ENCODE data around the gene DPYSL4.

DPYSL4 gene

GRCh38 chr10:132164761-132165278 is 21.9 kb upstream of the DPYSL4 start:
- DNase-seq: no peak

- DNase-seq: no peak
Measured at GRCh38 chr10:132165416-132165980, 21.2 kb upstream of the DPYSL4 start.

GRCh38 chr10:132166216-132166950 is 20.4 kb upstream of the DPYSL4 start:
- no peak for DNase-seq

- no peak for DNase-seq
Measured at GRCh38 chr10:132167041-132167674, 19.6 kb upstream of the DPYSL4 start.

DNA sequence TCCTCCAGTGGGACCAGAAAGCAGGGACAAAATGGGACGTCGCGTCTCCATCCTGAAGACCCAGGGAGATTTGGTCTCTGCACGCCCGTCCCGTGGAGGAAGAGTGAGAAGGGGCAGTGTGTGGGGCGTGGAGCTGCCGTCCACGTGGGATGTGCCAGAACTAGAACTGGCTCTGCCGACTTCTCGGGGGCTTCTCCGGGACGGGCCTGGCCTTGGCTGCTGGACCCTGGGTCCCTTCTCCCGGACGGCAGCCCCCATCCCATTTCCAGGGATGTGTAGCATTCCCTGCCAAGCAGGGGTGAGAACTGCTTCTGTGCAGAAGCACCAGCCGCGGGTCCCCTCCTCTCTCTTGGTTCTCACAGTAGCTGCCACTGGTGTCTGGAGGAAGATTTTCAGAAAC is 18.8 kb upstream of the DPYSL4 start:
- DNase-seq: no peak

DNA sequence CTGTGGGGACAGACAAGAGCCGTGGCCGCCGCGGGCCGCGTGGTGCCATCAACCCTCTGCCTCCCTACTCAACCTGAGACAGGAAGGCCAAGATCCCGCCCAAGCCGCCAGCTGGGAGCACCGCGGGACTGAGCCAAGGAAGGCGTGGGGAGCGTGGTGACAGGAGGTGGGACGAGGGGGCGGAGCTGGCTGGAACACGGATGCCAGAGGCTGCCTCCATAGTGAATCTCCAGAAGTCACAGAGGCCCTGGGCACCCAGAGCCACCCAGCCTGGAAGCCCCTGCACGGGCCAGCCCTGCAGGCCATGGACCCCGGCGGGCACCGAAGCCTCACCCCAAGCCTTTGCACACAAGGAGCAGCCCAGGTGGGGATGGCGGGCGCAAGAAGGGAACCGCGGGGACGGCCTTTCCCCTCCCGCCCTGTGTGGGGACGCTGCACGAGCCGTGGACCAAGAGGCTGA is 18.1 kb upstream of the DPYSL4 start:
- no peak for DNase-seq

DNA sequence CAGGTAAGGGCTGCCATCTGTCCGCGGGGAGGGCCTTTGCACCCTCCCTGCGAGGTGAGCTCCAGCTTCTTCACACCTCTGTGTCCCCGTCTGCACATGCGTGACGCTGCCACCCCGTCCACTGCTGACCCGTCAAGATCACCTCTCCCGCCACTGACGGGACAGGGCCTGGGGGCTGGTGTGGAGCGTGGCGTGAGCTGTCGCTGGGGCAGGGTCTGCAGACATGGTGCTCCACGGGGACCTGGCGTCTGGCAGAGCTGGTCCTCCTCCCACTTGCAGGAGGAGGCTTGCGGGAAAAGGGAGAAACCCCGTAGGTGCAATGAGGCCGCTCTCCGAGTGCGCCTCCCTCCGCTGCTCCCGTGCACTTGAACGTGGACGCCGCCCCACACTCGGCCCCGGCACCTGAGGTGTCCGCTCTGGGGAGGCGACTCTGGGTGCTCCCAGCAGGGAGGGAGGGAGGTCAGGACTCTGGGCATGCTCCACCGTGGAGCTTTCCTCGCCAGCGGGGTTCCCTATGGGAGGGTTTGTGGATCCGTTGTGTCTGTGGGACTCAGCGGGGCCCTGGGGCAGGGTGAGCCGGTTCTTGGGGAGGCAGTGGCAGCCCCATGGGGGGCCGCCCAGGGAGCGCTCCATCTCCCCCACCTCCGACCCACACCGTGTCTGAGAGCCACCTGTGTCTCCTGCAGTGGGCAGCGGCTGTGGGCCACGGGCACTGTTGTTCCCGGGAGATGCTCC is 17.6 kb upstream of the DPYSL4 start:
- DNase-seq: no peak

DNA sequence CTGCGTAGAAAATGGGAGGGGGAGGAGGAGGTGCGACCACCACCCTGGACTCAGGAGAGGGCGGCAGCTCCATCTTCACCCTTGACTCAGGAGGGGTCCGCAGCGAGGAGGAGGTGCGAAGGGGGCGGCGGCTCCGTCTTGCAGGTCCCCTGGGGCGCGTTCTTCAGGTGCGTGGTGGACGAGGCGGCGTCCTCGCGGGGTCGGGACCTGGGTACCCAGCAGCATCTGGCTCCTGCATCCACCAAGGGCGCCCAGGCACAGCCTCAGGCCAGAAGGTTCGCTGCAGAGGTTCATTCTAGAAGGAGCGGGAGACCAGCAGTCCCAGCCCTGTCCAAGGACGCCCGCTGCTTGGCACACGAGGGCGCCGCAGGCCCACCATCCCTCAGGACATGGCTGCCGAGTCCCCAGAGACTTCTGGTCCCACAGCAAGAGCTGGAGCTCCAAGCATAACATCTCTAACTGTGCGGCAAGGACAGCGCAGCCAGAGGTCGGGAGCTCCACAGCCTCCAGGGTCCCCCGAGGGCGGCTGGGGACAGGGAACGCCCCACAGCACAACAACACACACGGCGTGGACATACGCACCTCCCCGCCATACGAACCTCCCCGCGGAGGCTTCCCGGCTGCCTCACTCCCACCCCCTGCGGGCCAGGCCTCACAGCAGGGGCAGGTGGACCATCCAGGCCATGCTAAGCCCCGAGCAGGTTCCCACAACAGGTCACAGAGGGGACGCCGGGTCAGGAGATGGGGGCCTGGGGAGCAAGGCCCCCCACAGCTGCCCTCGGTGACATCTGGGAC is 16.8 kb upstream of the DPYSL4 start:
- no peak for DNase-seq

- no peak for DNase-seq
Measured at GRCh38 chr10:132170561-132171361, 16.0 kb upstream of the DPYSL4 start.

DNA sequence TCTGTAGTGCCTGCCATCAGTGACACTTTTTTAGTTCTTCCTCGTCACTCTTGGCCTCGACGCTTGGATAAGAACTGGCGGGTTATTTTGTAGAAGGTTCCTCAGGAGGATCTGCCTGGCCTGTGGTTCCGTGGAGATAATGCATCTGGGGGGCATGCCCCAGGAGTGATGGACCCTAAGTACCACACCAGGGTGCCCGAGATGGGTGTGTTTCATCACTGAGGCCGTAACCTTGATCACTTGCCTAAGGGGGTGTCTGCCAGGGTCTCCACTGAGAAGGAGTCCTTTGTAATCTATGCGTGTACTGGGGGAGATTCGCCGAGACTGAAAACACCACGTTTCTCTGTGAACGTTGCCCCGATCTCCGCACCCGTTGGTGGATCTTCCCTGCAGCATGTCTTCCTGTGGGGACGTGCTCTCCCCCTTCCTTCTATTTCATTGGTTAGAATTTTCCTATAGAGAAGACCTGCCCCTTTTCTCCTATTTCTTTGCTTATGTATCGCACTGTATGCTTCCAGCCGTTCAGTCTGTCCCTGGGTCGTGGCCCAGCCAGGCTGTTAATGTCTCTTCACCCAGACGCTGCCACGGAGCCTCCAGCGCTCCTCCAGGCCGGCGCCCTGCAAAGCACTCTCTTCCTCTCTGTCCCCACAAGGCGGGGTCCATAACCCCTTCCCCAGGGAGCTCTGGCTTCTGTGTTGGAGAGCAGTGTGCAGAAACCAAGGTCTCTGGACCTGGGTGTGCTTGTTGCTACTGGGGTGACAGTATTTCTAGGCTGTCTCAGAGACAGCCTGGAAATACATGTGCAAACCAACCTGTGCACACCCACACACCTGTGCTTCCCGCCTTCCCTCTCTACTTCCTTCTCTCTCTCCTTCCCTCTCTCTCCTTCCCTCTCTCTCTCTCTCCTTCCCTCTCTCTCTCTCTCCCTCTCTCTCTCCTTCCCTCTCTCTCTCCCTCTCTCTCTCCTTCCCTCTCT is 14.4 kb upstream of the DPYSL4 start:
- DNase-seq: no peak

DNA sequence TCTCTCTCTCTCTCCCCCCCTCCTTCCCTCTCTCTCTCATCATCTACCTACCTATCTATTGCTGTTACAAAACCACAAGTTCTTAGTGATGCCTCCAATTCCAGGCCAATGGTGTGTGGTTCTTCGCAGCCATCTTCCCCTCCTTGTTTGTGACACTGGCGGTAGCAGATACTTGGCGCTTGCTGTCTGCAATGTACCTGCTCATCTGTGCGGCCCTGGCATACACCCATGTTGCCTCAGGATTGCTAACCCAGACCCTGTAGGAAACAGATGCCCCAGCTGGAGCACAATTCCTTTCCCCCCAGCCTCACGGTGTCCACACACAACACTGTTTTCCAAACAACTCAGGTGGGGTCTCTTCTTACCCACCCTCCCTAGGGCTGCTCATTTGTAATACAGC is 13.6 kb upstream of the DPYSL4 start:
- DNase-seq: no peak

- no peak for DNase-seq
Measured at GRCh38 chr10:132174237-132174636, 12.5 kb upstream of the DPYSL4 start.

DNA sequence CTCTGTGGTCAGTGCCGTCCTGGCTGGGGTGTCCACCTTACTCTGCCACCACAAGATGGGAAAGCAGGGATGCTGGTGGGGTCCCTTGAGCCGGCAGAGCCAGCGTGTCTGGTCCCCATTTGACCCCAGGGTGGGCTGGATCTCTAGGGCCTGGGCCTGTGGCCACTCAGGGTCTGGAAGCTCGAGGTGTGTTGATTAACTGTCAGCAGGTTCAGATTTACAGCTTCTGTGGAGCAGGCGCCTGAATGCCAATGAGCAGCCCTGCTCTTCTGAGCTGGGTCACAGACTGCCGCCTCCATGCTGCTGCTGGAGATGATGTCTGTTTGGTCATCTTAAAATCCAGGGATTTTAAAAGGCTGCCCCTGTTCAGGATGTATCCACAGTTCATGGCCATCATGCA is 11.3 kb upstream of the DPYSL4 start:
- DNase-seq: no peak

DNA sequence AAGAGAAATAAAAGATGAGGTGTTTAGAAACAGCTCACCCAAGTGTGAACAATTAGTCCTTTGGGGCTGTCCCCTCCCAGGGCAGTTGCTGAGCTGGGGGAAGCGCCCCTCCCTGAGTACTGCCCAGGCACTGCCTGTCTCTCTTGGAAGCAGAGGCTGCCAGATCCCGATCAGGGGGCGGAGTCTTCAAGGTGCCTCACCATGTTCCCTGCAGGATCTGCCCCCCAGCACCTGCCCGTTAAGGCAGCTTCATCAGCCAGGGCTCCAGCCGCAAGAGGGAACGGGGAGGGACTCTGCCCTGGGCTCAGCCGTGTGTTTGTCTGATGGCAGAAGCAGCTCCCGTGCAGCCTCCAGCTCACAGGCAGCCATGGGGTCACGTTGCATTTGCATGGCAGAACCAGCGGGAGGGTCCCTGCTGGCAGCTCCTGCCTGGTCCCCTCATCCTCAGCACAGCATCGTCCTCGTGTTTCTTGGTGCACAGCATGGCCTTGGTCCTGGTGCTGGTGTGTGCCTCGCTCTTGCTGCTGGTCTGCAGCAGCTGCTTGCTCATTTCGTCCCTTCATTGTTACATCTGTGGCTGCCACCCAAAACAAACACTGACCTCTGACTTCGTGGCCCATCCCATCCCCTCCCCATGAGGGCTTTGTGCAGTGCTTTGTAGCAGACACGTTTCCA is 10.7 kb upstream of the DPYSL4 start:
- DNase-seq: no peak

DNA sequence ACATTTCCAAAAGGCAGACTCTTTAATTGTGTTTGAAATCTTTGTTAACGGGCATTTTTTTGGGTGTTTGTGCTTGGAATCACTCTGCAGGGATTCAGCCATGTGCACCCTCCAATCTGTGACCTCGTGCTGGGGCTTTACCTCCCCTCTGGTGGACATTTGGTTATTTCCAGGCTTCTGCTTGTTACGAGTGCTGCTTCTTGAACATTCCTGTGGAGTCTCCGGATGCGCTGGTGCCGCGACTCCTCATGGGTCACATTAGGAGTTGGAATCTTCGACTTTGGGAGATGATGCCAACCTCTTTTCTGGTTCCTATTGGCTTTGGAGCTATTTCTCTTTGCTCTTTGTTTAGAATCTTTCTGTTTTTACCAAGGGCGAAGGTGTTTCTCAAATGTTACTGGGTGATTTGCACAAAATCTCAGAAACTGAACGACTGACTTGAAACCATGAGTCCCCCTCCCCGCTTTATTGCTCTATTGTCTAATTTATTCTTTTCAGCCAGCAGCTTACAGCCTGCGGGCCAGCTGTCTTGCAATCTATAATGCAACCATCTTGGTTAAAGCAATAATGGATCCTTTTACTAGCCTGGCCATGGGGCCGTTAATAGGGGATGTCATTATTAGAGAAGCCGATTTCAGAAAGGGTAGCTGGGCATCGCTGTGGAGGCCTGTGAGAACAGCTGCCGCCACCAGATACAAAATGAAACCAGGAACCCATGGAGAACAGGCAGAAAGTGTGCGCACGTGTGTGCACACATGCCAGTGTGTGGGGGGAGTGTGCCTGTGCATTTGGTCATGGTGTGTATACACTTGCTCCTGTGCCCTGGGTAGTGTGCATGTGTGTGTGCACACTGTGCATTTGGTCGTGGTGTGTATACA is 9.9 kb upstream of the DPYSL4 start:
- DNase-seq: no peak

DNA sequence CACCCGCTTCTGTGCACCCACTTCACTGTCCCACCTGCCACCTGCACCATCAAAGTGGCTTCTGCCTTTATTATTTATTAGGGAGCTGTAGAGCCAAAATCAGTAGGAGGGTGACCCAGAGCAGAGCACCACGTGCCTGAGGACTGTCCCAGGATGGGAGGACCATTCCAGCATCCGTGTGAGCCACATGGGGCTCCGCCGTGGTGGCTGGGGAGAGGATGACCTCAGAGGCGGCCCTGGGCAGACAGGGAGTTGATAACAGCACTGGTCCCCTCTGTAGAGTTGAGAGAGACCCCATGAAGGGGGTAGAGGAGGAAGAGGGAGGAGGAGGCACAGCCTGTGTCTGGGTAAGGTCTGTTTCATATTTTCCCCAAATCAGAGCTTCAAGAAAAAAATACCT is 8.7 kb upstream of the DPYSL4 start:
- no peak for DNase-seq

GRCh38 chr10:132178672-132179545 is 7.8 kb upstream of the DPYSL4 start:
- DNase-seq: no peak

All from left hindlimb (tissue), 1 donor.